Measurements from ENCODE around the gene HCK. TPM values are rescaled to one million over a fixed set of nuclear protein-coding genes. Genes with fewer than 3 reads are reported as not detected.

Gene HCK
- total RNA-seq, 1 experiment from 2014 or later = not detected

DNA sequence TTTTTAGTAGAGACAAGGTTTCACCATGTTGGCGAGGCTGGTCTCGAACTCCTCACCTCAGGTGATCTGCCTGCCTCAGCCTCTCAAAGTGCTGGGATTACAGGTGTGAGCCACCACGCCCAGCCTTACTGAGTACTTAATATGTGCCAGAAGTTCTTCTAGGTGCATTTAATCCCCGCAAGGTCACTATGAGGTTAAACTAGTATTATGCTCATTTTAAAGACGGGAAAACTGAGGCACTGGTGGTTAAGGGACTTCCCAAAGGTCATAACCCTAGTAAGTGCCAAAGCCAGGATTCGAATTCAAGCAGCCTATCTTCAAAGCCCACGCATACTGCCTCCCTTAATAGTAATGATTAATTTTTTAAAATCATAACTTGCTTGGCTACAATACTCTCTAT lies 42.5 kb upstream of the HCK start:
- H3F3A ChIP-seq (ENCODE audit: insufficient read depth, low read depth) = no peaks in the 10 kb centered on the region
- H2AFZ ChIP-seq = no peak overlapping the region
- no peaks in the 10 kb centered on the region for H3K79me2 ChIP-seq (ENCODE audit: low read depth)
- no peaks in the 10 kb centered on the region; the same call in 1 of the 2 replicates for H4K20me1 ChIP-seq (ENCODE audit: insufficient read depth)
- no peak overlapping the region for H3K27ac ChIP-seq
- BruUV-seq (replicated peaks) = no TSS peak
- no peaks in the 10 kb centered on the region for H3K9me3 ChIP-seq (ENCODE audit: insufficient read depth, low read depth)
- intact Hi-C loops (cut with micrococcal nuclease; ENCODE audit: unreplicated experiment) = no loop called here
- no peaks in the 10 kb centered on the region for H3K9me2 ChIP-seq (ENCODE audit: insufficient read depth)
- no peak overlapping the region for H3K4me2 ChIP-seq
- H3K27me3 ChIP-seq (ENCODE audit: insufficient read depth, low read depth) = peaks cover 77% of the 10 kb centered on the region
- TF ChIP-seq EZH2 (IDR thresholded peaks at IDR 0.05; ENCODE audit: low read depth) (no peak), CTCF (conservative IDR thresholded peaks at IDR 0.05) (no peak)
- ChIA-PET CTCF (no interaction called here), POLR2A (ENCODE audit: unreplicated experiment) (no interaction called here)
- no peak overlapping the region for H3K4me3 ChIP-seq
- H3K4me1 ChIP-seq (replicated peaks; ENCODE audit: insufficient read depth) = no peaks in the 10 kb centered on the region
- H3K36me3 ChIP-seq (ENCODE audit: low read depth) = no peaks in the 10 kb centered on the region
- no peak for DNase-seq

DNA sequence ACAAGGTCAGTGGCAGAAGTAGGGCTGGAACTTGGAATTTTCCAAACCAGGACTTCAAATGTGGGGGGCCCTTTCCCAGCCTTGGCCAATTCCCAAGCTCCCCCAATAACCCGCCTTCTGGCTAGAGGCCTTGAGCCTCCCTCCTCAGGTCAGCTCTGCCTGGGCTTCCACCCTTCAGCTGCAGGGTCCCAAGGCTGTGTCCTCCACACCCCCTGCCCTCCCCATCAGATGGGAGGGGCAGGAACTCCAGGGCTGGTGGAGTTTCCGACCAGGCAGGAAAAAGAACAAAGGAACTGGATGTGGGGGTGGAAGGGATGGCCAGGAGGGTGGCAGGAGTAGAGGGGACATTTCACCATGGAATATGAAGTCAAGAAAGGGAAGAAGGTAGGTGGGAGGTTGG lies 41.9 kb upstream of the HCK start, which contains the start of gene CCM2L:
TSS of gene CCM2L (plus strand) at position 338 of the 400 bp plus-strand sequence. CDS start at position 355, 17 bp downstream.
- no peaks in the 10 kb centered on the region for H3K9me2 ChIP-seq (ENCODE audit: insufficient read depth)
- ChIA-PET POLR2A (ENCODE audit: unreplicated experiment) (no interaction called here), CTCF (no interaction called here)
- no peaks in the 10 kb centered on the region for H3K79me2 ChIP-seq (ENCODE audit: low read depth)
- H3K9me3 ChIP-seq (ENCODE audit: insufficient read depth, low read depth) = no peaks in the 10 kb centered on the region
- TF ChIP-seq CTCF (conservative IDR thresholded peaks at IDR 0.05) (no peak), EZH2 (IDR thresholded peaks at IDR 0.05; ENCODE audit: low read depth) (no peak)
- intact Hi-C loops (cut with micrococcal nuclease; ENCODE audit: unreplicated experiment) = no loop called here
- H3K4me3 ChIP-seq = no peak within 1 kb of the TSS
- H3K4me2 ChIP-seq = no peak within 1 kb of the TSS
- H3F3A ChIP-seq (ENCODE audit: insufficient read depth, low read depth) = no peaks in the 10 kb centered on the region
- BruUV-seq (replicated peaks) = no TSS peak
- no peaks in the 10 kb centered on the region; the same call in 1 of the 2 replicates for H4K20me1 ChIP-seq (ENCODE audit: insufficient read depth)
- H3K4me1 ChIP-seq (replicated peaks; ENCODE audit: insufficient read depth) = no peaks in the 10 kb centered on the region
- no peak for DNase-seq
- no peak within 1 kb of the TSS for H2AFZ ChIP-seq
- H3K36me3 ChIP-seq (ENCODE audit: low read depth) = no peaks in the 10 kb centered on the region
- H3K27me3 ChIP-seq (ENCODE audit: insufficient read depth, low read depth) = peaks cover 80% of the 10 kb centered on the region
- H3K27ac ChIP-seq = no peak within 1 kb of the TSS

DNA sequence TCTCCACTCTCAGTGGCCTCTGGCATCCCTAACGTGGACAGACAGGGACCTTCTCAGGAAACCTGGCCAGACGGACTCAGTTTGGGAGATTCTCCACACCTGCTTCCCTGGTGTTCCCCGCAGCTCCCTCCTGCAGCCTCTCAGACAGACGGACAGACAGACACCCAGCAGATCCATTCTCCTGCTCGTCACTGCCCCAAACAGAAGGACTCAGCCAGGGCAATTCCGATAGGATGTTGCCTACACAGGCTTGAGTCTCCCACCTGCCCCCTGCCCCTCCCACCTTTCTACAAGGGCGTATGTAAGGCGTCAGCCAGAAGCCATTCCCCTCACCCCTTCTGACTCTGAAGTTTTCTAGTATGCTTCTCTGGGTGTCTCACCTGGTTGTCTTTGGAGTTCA lies 41.4 kb upstream of the HCK start:
- no peak for TF ChIP-seq EZH2 (IDR thresholded peaks at IDR 0.05; ENCODE audit: low read depth)
- no peak for TF ChIP-seq CTCF (conservative IDR thresholded peaks at IDR 0.05)
- no peak overlapping the region for H3K27ac ChIP-seq

More for the DNA sequence above, 41.4 kb upstream of the HCK start:
- H3K27me3 ChIP-seq (ENCODE audit: insufficient read depth, low read depth) = peaks cover 80% of the 10 kb centered on the region
- H3K4me1 ChIP-seq (replicated peaks; ENCODE audit: insufficient read depth) = no peaks in the 10 kb centered on the region
- no peak overlapping the region for H3K4me3 ChIP-seq
- no peak for DNase-seq
- CTCF ChIA-PET = no interaction called here
- H4K20me1 ChIP-seq (ENCODE audit: insufficient read depth) = no peaks in the 10 kb centered on the region
- H3K4me2 ChIP-seq = no peak overlapping the region
- H3K79me2 ChIP-seq (ENCODE audit: low read depth) = no peaks in the 10 kb centered on the region
- no peaks in the 10 kb centered on the region for H3K36me3 ChIP-seq (ENCODE audit: low read depth)
- intact Hi-C loops (cut with micrococcal nuclease; ENCODE audit: unreplicated experiment) = no loop called here
- no peaks in the 10 kb centered on the region for H3F3A ChIP-seq (ENCODE audit: insufficient read depth, low read depth)
- no peak overlapping the region for H2AFZ ChIP-seq
- POLR2A ChIA-PET (ENCODE audit: unreplicated experiment) = no interaction called here
- no peaks in the 10 kb centered on the region for H3K9me3 ChIP-seq (ENCODE audit: insufficient read depth, low read depth)
- no TSS peak for BruUV-seq (replicated peaks)
- H3K9me2 ChIP-seq (ENCODE audit: insufficient read depth) = no peaks in the 10 kb centered on the region
